Chondrocyte (in vitro differentiated cells): Measurements from ENCODE around the gene SH2B2. TPM values are rescaled to one million over a fixed set of nuclear protein-coding genes. Genes with fewer than 3 reads are reported as not detected.
"Not testable (repeated sequence)": the region's sequence is repeated elsewhere in the genome, so short reads cannot be mapped to it uniquely, and the experiment has no call there.

Experiments used
- DNase-seq: peaks from one replicate; pipeline ENCODE4 v3.0.0; 2021; ENCODE audit warnings: mixed read lengths, low spot score
- H3K27ac Mint-ChIP-seq: one replicate; pipeline ENCODE4 v1.8.0; 2021; ENCODE audit warnings: mild to moderate bottlenecking, moderate library complexity, mixed read lengths; ENCODE audit not compliant: unreplicated experiment
- H3K27me3 Mint-ChIP-seq: 2 replicates; pipeline ENCODE4 v1.8.0; 2021; ENCODE audit warnings: low read depth, mixed read lengths
- H3K36me3 Mint-ChIP-seq: 2 replicates; pipeline ENCODE4 v1.8.0; 2021; ENCODE audit warnings: low read depth, mixed read lengths
- H3K4me1 Mint-ChIP-seq: 2 replicates; pipeline ENCODE4 v1.8.0; 2021; ENCODE audit warnings: low read depth, mild to moderate bottlenecking, mixed read lengths
- H3K4me3 Mint-ChIP-seq: one replicate; pipeline ENCODE4 v1.8.0; 2021; ENCODE audit warnings: mild to moderate bottlenecking, moderate library complexity, mixed read lengths; ENCODE audit not compliant: unreplicated experiment
- H3K9me3 Mint-ChIP-seq: 2 replicates; pipeline ENCODE4 v1.8.0; 2021; ENCODE audit warnings: low read depth, mixed read lengths
- CTCF ChIP-seq: fragments of 200-600 bp; sonication (generic); IDR thresholded peaks from 2 replicates; pipeline ENCODE4 v1.5.0; 2021; ENCODE audit warnings: antibody characterized with exemption, mild to moderate bottlenecking, moderate library complexity
- total RNA-seq: library from RNA; stranded (reverse); gene quantifications from 3 replicates; pipeline ENCODE4 v1.2.1, GENCODE V29; 2021

The SH2B2 gene
- total RNA-seq, 1 donor from 2014 or later, result 4.1 TPM

DNA sequence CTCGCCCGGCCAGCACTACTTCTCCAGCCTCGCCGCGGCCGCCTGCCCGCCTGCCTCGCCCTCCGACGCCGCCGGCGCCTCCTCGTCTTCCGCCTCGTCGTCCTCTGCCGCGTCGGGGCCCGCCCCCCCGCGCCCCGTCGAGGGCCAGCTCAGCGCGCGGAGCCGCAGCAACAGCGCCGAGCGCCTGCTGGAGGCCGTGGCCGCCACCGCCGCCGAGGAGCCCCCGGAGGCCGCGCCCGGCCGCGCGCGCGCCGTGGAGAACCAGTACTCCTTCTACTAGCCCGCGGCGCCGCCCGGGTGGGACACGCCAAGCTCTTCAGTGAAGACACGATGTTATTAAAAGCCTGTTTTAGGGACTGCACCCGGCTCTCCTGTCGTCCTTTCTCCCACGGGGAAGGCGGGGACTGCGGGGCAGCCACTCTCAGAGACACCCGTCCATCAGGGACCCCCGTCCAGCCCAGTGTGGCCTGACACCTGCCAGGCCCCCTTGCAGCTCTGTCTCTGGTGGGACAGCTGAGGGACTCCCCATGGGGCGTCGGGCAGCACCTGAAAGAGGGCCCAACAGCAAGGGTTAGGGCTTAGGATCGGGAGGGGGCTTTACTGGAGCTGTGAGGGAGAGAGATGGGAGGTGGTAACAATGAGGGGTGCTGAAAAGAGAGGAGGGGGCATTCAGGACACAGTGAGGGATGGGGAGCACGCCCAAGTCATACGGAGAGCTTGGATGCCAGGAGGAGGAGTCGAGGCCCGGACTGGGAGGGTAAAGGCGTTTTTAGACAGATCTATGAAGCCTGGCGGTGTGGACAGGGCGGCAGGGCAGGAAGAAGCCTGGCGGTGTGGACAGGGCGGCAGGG, 34.9 kb downstream of the SH2B2 start:
- peaks cover 2% of the 10 kb centered on the region for H3K36me3 Mint-ChIP-seq
- no peak overlapping the region for H3K4me3 Mint-ChIP-seq
- no peak for TF ChIP-seq CTCF
- H3K27me3 Mint-ChIP-seq, result peaks cover 6% of the 10 kb centered on the region
- no peak overlapping the region for H3K27ac Mint-ChIP-seq
- no peak for DNase-seq
- no peaks in the 10 kb centered on the region for H3K9me3 Mint-ChIP-seq
- no peaks in the 10 kb centered on the region for H3K4me1 Mint-ChIP-seq

DNA sequence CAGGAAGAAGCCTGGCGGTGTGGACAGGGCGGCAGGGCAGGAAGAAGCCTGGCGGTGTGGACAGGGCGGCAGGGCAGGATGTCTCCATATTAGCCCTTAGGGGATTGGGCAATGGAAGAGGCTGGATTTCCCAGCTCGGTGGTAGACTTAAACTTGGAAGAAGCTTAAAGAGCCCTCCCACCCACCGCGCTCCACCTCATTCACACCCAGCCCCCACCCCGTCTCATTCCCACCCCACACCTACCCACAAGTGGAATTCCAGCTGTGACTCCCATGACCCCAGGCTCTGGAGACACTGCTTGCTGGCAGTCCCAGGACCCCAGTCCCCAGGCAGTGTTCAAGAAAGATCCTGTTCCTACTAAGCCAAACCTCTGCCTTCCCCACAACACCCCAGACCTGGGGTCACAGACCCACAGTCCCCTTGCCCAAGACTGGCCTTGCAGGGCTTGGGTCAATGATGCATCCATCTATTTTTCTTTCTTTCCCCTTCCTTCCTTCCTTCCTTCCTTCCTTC, 35.6 kb downstream of the SH2B2 start:
- TF ChIP-seq CTCF, result no peak
- Mint-ChIP-seq H3K36me3 (peaks cover 2% of the 10 kb centered on the region), H3K4me1 (no peaks in the 10 kb centered on the region), H3K4me3 (no peak overlapping the region), H3K27me3 (peaks cover 10% of the 10 kb centered on the region), H3K9me3 (no peaks in the 10 kb centered on the region), H3K27ac (no peak overlapping the region)
- no peak for DNase-seq

GRCh38 chr7:102323914-102324195, 37.2 kb downstream of the SH2B2 start:
- Mint-ChIP-seq H3K36me3 (peaks cover 2% of the 10 kb centered on the region), H3K27me3 (peaks cover 23% of the 10 kb centered on the region), H3K9me3 (no peaks in the 10 kb centered on the region), H3K4me3 (no peak overlapping the region), H3K4me1 (no peaks in the 10 kb centered on the region), H3K27ac (no peak overlapping the region)
- TF ChIP-seq CTCF, result no peak
- DNase-seq, result no peak

- not testable (repeated sequence) for H3K4me3 Mint-ChIP-seq, H3K9me3 Mint-ChIP-seq, DNase-seq, H3K4me1 Mint-ChIP-seq, H3K36me3 Mint-ChIP-seq, H3K27ac Mint-ChIP-seq
- H3K27me3 Mint-ChIP-seq, result peaks cover 25% of the 10 kb centered on the region
Observed at GRCh38 chr7:102325106-102325505, 38.4 kb downstream of the SH2B2 start.

DNA sequence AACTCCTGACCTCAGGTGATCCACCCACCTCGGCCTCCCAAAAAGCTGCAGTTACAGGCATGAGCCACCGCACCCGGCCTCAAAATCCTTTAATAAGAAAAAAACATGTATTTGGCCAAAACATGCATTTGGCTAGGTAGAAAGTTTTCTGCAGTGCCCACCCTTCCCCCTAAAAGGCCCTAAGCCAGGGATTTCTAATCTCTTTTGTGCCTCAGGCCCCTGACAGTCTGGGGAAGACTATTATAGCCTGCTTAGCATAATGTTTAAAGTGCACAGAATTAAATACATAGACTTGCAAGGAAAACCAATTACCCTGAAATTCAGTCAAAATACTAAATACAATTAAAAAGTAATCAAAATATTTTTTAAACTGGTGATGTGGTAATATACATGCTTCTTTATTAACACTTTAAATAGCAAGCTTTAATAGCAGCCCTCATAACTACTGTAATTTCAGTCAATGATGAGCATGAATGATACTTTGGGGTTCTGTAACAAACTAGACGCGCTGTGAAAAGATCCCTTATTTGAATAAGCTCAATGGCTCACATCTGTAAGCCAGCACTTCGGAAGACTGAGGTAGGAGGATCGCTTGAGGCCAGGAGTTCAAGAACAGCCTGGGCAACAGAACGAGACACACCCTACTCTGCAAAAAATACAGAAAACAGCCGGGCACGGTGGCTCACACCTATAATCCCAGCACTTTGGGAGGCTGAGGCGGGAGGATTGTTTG, 39.7 kb downstream of the SH2B2 start:
- Mint-ChIP-seq H3K36me3 (peaks cover 2% of the 10 kb centered on the region), H3K27ac (no peak overlapping the region), H3K4me1 (no peaks in the 10 kb centered on the region), H3K9me3 (no peaks in the 10 kb centered on the region), H3K4me3 (no peak overlapping the region), H3K27me3 (peaks cover 25% of the 10 kb centered on the region)
- no peak for TF ChIP-seq CTCF
- no peak for DNase-seq

- H3K9me3 Mint-ChIP-seq, H3K4me1 Mint-ChIP-seq, H3K36me3 Mint-ChIP-seq, H3K4me3 Mint-ChIP-seq, DNase-seq, H3K27ac Mint-ChIP-seq: not testable (repeated sequence)
- H3K27me3 Mint-ChIP-seq, result peaks cover 31% of the 10 kb centered on the region
Observed at GRCh38 chr7:102327183-102327582, 40.5 kb downstream of the SH2B2 start.

DNA sequence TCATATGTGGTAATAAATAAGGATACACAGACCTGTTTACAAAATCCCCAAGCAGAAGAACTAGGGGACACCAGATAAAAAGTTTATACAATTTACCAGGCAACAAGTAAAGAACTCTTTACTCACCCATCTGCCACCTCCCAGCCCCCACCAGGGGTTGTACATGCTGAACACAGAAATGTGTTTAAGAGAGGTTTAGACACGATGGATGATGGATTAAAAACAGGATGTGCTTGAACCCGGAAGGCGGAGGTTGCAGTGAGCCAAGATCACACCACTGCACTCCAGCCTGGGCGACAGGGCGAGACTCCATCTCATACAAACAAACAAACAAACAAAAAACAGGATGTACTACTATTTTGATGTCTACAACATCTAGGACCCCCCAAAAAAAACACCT, 42.2 kb downstream of the SH2B2 start:
- not testable (repeated sequence) for H3K4me1 Mint-ChIP-seq, DNase-seq, H3K27ac Mint-ChIP-seq, H3K4me3 Mint-ChIP-seq, H3K36me3 Mint-ChIP-seq, H3K9me3 Mint-ChIP-seq
- peaks cover 32% of the 10 kb centered on the region for H3K27me3 Mint-ChIP-seq

- H3K27me3 Mint-ChIP-seq, result peaks cover 30% of the 10 kb centered on the region
- DNase-seq, H3K4me3 Mint-ChIP-seq, H3K36me3 Mint-ChIP-seq, H3K4me1 Mint-ChIP-seq, H3K9me3 Mint-ChIP-seq, H3K27ac Mint-ChIP-seq: not testable (repeated sequence)
Observed at GRCh38 chr7:102329366-102329765, 42.7 kb downstream of the SH2B2 start.
